ENCODE data around the gene HIVEP2.
A peak's percentile ranks its signal among the peaks of the same experiment; 100 is the strongest.

Gene HIVEP2

DNA sequence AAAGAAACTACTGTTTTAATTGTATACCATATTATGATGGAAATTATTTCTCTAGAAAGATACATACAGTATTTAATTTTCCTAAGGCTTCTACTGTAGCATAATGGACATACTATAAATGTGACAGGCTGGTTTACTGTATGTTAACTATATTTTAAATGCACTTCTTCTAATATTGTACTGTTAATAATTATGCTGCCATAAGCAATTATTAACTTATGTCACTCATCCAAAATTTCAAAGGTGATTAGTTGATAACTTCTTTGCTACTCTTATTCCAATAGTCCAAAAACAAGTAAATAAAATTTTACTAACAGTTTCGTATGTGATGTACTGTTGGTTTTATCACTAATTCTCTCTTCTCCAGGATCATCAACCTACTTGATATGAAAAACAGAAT is 28.1 kb downstream of the HIVEP2 start:
- DNase-seq, result no peak

DNA sequence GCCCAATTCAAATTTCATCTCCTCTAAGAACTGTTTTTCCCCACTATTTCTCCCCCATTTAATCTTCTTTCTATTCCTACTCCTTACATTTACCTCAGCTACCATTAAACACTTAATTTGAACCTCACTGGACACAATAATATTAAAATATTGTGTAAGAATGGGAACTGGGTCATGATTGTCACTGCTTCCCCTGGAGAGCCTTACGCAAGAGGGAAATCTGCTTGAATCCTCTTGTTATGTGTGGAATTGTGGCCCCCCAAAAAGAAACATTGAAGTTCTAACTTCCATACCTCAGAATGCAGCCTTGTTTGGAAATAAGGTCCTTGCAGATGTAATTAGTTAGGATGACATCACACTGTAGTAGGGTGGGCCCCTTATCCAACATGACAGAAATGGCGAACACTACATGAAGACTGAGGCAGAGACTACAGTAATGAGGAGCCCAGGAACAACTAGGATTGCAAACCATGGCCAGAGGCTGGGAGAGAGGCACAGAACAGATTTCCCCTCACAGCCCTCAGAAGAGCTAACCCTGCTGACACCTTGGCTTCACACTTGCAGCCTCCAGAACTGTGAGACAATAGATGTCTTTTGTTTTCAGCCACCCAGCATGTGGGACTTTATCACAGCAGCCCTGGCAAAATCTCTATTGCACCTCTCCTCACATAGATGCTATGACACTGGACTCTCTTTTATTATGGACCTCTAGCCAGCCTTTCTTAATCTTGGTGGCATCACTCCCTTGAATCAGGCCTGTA is 29.9 kb downstream of the HIVEP2 start:
- DNase-seq, result peak; percentile 48

DNA sequence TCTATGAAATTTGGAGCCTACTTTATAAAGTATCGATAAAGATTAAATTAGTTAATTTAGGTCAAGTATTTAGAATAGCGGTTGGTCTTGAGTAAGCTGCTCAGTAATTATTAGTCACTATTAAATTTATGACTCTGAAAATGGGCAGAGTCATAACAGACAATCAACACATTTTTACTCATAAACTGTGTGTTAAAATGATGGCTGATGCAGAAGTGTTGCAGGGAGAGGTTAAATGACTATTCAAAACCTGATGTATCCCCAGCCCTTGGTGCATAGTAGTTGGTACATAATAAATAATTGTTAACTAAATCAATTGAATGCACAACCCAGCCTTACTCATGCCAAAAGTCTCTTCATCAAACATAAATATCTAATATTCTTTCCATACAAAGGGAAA is 30.6 kb downstream of the HIVEP2 start:
- DNase-seq, result no peak

DNA sequence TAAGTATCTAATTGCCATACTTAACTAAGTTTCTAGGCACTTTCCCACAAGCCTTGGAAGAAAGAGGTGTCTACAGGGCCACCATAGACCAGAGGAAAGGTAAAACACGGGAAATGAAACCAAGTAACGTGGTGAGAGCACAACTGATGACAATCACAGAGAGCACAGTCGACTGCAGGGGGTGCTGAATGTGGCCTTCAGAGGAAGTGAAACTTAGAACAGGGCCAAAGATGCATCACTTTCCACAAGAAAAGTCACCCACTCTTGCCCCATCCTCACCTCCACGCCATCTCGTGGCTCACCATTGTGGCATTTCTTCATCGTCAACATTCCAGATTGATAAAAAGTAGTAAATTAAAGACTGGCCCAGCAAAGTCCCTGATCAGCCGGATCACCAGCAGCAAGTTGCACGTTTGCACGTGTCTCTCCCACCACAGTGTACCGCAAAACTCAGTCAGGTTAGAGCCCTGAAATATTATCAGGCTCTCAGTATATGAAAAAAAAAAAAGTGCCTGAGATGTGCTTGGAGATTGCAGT is 31.4 kb downstream of the HIVEP2 start:
- peak; percentile 82 for DNase-seq

DNA sequence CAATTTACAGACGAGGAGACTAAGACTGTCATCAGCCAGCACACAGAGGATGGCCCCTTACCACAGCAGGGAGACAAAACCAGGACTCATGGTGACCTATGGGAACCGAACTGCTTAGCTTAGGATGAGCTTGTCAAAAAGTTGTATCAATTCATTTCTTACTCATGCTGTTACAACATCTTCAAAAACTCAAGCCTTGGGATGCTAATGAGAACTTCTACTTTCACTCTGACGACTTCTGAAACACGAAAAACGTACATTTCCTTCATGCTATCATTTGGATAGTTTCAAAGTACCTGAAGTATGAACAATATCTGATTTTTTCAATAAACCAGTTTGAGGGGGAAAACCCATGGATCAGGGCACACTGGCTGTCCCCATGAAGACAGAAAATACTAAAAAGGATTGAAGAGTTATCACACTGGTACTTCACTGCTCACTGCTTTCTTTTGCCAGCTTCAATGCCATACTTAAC is 31.9 kb downstream of the HIVEP2 start:
- peak; percentile 49 for DNase-seq

DNA sequence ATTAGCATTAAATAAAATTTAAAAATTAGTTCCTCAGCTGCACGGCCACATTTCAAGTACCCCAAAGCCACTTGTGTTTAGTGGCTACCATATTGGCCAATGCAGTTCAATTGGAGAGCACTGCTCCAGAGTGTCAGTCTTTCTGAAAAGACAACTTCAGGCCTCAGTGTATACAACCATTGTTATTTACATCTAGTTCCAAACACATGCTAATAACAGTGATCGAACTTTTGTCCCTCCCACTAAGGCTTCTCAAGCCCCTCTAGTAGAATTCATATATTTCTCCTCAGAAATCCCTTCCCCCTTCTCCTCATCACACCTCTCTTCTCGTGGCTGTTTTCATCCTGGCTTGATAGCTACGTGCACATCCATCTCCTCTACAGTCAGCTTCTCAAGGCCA is 32.9 kb downstream of the HIVEP2 start:
- DNase-seq, result no peak

DNA sequence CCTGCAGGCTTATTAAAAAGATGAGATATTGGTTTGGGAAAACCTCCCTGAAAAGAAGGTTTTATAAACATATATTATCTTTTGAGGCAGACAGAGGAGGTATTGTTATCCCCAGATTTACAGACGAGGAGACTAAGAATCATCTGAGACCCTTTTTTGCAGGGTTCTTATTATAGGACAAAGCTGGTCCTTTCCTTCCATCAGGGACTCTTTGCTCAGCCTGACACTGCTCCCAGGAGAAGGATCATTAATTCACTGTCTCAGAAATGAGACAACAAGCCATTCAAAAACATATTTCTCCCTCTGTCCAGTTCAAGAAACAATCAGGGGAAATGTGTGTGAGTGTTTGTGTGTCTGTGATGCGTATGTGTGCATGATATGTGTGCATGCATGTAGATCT is 33.5 kb downstream of the HIVEP2 start:
- DNase-seq, result no peak

DNA sequence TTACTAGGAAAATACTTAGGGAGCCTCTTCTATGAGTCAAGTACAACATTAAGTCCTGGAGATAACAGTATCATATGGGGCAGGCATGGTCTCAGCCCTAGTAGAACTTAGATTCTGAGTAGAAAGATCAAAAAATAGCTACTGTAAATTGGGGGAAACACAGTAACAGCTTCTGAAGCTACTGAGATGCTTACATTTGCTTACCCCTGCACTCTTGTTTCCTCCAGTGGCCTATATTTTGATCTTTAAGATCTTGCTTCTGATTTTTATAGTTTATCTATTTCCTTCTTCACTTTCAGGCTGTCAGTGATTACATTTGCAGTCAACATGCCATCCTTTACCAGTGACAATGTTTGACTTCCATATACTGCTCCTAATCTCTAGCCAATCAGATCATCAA is 35.3 kb downstream of the HIVEP2 start:
- DNase-seq, result no peak

DNA sequence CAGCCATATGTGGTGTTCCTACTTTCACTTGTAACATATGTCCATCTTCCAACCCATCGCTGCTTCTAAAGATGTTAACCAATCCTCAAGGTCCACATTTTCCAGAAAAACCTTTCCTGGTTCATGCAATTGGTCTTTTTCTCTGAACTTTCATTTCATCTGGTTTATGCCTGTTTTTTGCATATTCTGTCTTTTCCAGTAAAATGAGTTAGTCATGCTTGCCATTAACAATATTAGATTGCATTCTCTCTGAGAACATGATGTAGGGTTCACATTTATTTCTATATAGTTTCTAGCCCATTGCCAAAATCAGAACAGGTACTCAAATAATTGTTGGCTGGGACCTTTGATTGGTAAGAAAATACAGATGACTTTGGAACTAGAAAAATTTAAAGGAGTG is 36.7 kb downstream of the HIVEP2 start:
- DNase-seq, result no peak

DNA sequence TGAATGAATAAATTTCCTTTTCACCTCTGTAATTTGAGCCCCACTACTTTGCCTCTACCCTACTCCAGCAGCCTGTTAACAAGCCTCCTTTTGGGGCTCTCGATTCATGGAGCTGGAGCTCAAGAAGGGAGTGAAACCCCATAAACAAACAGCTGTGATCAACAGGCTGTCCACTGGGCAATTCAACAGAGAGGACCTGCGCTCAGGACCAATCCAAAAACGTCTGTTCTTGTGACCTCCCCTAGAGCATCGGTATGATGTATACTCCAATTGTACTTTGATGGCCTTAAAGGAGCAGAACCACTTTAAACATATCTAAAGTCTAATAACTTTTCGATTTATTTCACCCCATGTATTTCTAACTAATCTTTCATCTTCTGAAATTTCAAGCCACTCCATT is 37.4 kb downstream of the HIVEP2 start:
- DNase-seq, result peak; percentile 78

DNA sequence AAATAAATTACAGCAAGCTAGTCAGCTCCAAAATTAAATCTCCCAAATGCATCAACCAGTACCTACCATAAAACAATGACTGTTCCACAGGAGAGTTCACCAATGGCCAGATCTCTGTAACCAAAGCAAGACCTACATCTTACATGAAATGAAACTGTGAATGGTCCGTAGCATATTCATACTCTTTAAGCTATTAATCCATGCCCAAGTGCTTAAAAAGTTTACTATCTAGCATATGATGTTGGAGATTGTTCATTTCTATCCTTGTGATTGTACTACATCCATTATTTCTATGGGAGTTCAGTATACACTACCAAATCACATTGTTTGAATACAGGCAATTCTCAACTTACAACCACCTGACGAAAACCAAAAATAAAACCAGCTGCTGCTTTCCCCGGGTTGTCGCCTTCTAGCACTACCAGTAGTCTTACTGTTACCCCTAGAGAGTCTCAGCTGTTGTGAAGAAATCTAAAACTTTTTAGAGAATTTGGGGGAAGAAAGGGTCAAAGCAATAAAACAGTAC is 38.0 kb downstream of the HIVEP2 start:
- peak; percentile 60 for DNase-seq

DNA sequence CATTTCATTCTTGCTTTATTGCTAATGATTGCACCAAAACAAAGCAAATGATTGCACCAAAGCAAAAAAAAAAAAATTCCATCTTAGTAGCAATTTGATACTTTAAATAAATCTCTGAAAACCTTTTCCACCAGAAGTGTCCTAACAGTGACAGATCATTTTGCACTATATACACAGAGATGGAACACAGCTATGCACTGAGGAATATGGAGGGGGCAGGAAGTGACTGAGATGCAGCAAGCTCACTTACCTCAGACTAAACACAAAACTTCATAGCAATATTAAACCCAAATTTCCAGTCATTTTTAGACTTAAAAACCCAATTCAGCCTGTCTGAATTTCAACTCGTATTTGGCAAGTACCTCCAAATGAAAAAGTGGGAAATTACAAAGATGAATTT is 41.2 kb downstream of the HIVEP2 start:
- peak; percentile 61 for DNase-seq

DNA sequence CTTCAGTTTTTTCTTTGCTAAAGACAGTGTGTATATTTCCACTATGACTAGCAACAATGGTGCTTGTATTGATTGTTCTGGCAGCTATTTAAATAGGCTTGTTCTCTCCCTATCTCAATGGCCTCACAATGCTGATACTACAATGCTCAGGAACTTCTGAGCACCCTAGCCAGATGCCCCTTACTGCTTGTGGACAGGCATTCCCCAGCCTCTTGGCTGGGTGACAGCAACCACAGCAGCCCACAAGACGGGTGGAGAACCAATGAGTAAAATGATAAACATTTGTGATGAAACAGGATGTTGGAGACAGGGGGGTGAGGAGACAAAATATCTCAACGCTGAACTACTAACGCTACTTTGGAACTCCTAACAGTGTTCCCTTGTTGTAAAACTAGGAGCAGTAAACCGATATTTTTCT is 42.3 kb downstream of the HIVEP2 start:
- peak; percentile 90 for DNase-seq

DNA sequence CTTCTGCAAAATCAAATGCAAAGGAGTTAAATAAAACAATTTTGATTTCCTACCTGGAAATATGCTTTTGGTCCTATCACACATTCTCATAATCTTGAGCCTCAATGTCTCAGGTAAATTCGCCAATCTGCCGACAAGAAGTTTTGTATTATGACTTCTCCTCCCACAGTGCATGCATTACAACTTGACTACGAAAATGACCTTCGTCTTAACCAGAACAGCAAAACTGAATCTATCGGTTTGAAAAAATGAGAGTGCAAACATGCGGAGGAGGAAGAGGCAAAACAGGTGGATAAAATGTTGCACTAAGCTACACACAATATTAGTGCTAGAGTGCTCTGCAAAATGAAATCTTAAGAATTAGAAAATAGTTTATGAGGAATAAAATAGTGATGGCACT is 43.4 kb downstream of the HIVEP2 start:
- no peak for DNase-seq

DNA sequence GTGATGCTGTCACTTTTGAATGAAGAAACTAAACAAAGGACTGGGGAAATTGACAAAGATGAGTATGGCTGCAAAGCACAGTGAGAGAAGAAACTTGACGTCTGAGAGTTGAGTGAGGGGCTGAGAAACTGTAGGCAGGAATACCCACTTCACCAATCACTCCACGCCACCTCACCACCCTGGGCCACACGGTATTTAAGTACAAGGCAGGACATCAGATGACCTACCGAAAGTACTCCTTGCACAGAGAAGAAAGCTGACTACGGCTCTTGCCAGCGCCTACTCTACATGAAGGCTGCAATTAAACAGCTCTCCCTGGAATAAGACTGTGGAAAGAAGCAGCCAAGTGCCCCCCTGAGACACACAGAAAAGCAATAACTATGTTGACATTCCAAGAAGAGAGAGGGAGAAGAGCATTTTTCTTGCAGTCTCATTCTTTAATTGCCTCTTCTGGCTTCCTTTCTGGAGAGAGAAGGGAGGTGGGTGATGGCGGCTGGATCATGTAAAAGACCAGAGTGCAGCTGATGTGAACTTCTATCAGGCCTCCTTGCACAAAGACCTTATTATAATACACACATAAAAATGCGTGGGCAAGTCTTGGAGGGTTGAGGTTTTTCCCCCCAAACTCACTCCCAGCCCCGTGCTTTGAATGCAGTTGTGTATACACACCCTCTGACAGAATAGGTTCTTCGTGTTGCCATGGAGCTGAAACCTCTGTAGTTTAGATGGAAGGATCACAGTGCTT is 44.6 kb downstream of the HIVEP2 start:
- DNase-seq, result peak; percentile 77

DNA sequence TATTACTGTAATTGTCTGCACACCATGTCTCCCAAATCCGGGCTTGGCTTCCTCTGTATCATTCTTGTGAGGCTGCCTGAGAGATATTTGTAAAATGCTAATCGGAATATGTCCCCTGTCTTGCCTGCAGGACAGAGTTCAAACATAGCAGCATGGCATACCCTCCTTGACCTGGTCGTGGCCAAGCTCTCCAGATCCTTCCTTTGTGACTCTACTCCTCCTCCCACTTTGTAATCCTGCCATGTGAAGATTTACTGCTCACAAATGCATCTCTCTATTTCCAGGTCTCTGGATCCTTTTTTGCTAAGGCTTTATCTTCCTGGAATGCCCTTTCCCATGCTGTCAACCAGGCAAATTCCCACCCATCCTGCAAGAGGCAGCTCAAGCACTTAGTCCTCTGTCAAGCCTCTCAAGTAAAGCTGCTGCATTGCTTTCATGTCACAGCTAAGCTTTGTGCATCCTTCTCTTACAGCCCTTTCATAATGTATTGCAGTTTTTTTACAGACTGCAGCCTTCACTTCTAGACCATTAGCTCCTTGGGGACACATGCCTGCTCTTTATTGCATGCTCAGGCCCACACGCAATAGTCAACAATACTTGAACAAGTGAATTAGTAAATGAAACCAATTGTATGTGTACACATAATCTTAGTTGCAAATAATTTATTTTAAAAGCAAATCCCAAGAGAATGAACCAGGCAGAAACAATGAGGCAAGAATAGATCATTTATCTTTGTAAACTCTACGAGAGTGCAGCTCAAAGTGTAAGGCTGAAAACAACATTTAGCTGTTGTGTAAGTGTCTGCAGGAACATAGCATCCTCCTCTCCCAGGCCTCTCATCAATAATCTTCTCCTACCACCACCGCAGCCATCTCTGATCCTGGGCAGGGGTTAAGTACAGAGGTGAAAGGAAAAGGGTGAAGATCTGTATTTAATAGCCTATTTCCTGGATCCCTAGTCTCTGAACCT is 45.8 kb downstream of the HIVEP2 start:
- no peak for DNase-seq

DNA sequence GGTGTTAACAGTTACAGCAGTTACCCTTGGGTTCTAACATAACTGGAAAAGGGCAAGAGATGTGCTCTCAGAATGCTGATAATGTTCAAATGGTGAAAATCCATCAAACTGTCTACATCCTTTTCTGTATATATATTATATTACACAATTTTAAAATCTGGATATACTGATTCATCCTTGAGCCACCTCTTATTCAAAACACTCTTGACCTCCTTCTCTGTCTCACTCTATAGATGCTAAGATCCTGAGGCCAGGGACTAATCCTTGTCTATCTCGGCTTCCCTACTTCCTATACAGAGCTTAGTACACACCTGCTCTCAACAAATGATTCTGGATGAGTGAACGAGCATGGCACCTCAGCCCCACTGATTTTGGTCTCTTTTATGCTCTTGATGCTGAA is 47.3 kb downstream of the HIVEP2 start:
- DNase-seq, result no peak

DNA sequence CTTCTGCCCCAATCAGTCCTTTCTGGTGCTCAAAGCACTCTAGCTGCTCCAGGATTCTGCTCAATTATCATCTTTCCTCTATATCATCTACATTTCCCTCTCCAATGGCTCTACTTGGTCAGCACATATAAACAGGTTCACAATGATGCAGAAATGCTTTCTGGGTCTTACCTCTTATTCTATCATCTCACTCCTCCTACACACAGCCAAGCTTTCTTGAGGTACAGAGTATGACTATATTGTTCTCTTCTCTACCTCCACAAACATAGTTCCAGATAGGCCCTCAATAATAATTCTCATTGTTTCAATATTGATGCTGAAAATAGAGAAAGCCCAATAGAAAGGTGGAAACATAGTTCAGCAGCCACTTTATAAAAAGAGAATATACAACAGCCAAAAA is 48.2 kb downstream of the HIVEP2 start:
- no peak for DNase-seq

DNA sequence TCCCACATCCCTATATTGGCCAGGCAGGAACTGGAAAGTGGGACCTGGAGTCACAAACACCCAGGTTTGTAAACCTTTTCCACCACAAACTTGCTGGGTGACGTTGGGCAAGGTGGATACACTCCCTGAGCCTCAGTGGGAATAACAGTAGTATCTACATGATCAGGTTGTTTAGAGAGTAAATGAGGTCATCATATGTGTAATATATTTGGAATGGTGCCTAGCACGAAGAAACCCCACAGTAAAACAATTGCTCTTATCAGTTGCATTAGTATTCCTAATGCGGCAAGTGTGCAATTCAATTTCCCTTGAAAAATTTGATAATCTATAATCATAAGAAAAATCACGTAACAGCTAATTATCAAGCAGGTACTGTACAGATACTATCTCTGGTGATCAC is 51.9 kb downstream of the HIVEP2 start:
- no peak for DNase-seq

DNA sequence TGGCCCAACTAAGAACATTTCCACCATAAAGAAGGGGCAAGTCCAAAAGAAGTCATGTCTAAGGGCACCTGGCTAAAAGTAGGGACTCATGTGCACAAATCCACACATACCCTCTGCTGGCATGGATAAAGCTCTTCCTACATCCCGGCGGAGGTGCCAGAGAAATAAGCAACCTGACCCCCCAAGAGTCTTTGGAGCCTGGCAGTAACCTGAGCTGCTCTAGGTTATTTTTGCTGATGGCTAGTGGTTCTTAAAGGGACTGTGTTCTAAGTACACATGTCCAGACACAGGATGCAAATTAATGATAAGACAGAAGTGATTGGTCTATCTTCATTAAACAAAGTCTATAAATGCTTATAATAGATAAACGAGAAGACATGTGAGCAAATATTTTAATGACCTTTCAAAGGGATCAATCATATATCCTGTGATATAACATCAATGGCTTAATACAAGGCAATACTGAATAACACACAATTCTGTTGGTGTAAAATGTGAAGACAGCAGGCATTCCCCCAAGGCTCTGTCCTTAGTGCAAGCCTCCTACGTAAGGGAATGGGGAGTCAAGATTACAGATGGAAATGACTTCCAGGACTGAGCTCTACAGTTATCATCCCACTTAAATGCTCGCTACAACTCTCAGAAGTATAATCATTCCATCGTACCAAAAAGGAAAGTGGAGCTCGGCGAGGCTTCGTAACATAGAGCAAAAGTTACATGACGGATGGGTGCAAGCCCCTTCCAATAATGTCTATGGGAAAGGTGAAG is 52.5 kb downstream of the HIVEP2 start:
- DNase-seq, result no peak

DNA sequence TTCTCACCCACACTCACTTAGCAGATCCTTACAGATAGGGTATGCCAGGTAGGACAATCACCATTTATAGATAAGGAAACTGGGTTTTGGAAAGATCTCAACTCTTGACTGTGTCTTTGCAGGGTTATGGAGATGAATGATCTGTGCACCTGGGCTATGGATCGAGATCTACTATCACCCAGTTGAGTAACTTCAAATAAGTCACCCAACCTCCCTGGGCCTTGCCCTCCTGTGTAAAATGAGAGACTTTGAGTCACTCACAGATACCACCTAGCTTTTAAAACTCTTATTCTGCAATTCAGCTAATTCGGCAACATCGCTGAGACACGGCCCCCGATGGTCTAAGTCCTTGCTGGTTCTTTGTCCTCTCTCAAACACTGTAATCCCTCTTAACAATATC is 53.5 kb downstream of the HIVEP2 start:
- no peak for DNase-seq

DNA sequence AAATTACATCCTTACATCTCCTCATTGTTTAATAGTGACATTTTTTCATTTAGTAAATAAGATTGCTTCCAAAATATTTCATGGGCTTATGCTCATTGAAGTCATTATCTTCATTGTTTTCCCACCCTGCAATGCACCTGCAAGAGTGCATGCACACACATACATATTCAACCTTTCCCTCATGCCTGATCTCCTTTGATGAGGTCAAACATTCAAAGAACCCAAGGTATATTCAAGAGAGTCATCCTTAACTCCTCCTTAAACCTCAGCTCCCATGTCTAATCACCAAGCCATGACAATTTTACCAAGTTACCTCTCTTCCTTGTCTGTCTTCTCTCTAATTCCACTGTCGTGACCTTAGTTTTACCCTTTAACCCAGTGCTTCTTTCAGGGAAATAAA is 56.5 kb downstream of the HIVEP2 start:
- no peak for DNase-seq

Data from CD4-positive, alpha-beta T cell treated with Interleukin-12 subunit alpha and Interleukin-12 subunit beta, for 1 hour (primary cell).